Right ventricle myocardium superior (tissue), 1 donor: ENCODE measurements around the gene NUBPL. TPM values are rescaled to one million over a fixed set of nuclear protein-coding genes. Genes with fewer than 3 reads are reported as not detected.
"Not testable (repeated sequence)": the region's sequence is repeated elsewhere in the genome, so short reads cannot be mapped to it uniquely, and the experiment has no call there.

Experiments
- ATAC-seq: fragments of 200-7000 bp; cut with Tn5 transposase; one replicate; pipeline ENCODE4 v1.9.1; 2020; ENCODE audit warnings: mild to moderate bottlenecking; ENCODE audit not compliant: poor library complexity
- DNase-seq: peaks from one replicate; pipeline ENCODE4 v3.0.0-alpha.2; 2020
- intact Hi-C: fragments of 100-400 bp; cut with DNase I; formaldehyde crosslinking; loops from one replicate; pipeline ENCODE4 v1.11.2; 2022
- total RNA-seq: library from RNA; stranded (reverse); fragmentation: NEBNext Ultra II Directional; extraction: Animal tissue kit (Norgen Biotek cat#: 25700); gene quantifications from one replicate; pipeline ENCODE4 v1.2.1, GENCODE V29; 2021
- donor health status: DM: no; HTN: yes; CAD: no; lungs with severe emphysema.

The NUBPL gene
- total RNA-seq, 1 donor from 2014 or later, result 28.2 TPM

DNA sequence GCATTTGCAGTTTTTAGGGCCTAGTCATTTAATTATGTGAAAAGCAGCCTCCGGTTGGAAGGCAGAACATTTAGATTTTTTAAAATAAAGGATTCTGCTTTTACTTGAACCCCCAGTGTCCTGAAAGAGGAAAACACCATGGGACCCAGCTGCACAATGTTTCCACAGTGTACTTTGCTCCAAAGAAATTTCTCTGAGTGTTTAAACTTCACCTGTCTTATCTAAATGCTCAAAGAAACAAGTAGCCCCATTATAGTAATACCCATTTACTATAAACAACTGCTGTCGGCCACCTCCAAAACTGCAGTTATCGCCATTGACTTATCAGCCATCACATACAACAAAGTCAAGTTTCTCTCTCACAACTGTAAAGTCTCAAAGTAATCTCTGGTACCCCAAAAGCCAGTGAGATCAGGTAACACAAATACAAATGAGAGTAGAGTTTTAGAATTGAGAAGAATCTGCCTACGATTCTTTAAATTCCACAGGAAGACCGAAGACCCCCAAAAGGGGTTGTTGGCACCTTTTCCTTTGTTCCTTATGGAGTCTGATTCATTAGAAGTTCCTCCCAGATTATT, 205.2 kb downstream of the NUBPL start:
- no peak for DNase-seq
- no peak for ATAC-seq
- intact Hi-C loops, result no loop called here

GRCh38 chr14:31768355-31768754, 207.2 kb downstream of the NUBPL start:
- intact Hi-C loops, result no loop called here
- DNase-seq (no peak), ATAC-seq (no peak)

GRCh38 chr14:31770271-31770670, 209.1 kb downstream of the NUBPL start:
- intact Hi-C loops, result no loop called here
- DNase-seq, result no peak
- peak; percentile 38 for ATAC-seq

GRCh38 chr14:31774567-31774966, 213.4 kb downstream of the NUBPL start:
- ATAC-seq, result no peak
- intact Hi-C loops, result no loop called here
- DNase-seq, result no peak

DNA sequence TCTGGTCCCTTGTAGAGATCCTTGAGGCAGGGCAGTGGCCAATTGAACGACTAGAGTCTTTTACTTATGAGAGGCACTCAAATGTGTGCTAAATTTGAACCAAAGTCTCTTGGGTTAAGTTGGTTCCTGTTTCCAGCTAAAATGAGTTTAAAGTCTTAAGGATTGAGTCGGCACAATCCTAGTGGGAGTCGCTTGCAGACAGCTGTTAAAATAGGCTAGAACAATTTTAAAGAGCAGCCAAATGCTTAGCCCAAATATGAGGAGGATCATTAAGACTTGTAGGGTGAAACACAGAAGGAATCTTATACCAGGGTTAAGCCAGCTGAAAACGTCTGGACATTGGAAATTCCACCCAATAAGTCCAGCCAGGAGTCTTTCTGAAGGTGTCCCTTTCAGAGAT, 216.1 kb downstream of the NUBPL start:
- no peak for DNase-seq
- ATAC-seq, result no peak
- intact Hi-C loops, result no loop called here

GRCh38 chr14:31781578-31781977, 220.4 kb downstream of the NUBPL start:
- ATAC-seq (no peak), DNase-seq (no peak)
- intact Hi-C loops, result no loop called here

DNA sequence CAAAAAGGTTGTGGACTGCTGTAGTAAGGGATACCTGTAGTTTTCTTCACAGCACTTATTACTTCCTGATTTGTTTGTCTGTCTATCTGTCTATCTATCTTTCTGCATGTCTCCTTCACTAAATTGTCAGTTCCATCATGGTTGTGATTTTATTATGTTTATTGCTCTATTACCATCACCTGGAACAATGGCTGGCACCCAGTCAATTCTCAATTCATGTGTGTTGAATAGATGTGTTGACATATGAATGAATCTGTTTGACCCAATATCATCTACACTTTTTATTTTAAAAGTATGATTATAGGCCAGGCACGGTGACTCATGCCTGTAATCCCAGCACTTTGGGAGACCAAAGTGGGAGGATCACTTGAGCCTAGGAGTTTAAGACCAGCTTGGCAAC, 224.4 kb downstream of the NUBPL start:
- ATAC-seq, result no peak
- no peak for DNase-seq
- intact Hi-C loops, result no loop called here

- DNase-seq (no peak), ATAC-seq (no peak)
These were observed 226.2 kb downstream of the NUBPL start for GRCh38 chr14:31787377-31787776.

DNA sequence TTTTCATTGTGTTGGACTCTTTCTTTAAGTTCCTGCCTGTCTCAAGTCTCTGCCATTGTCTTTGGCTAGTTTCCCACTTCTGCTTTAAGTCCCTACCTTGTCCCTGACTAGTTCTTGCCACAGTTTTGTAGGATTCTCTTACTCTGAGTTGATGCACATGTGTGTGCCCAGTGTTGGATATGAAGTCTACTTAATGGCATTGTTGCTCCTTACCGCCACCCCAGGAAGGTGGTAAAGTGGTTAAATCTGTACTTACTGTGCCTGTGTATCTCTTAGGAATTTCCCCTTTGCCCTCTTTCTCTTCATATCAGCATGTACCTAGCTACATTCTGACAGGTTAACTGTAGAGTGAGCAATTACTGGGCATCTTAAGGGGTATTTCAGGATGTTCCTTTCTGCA, 227.1 kb downstream of the NUBPL start:
- intact Hi-C loops, result no loop called here
- DNase-seq, result no peak
- ATAC-seq, result no peak

More at GRCh38 chr14:31787377-31787776, 226.2 kb downstream of the NUBPL start:
- intact Hi-C loops, result no loop called here

DNA sequence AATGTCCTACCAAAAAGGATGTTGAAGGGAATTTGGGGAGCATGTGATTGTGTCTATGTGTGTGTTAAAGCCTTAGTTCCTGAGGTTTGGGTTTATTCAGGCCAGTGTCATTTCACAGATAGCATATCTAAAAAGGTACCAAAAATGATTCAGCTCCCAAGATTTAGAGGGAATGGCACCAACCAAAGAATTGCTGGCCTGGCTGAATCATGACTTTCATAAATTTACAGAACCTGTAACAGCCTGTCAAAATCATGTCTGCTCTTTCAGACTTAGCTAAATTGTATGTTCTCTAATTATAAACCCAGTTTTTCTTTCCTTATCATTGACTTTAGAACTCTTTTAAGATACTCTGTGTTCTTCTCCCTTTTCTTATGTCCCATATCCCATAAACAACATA, 231.5 kb downstream of the NUBPL start:
- intact Hi-C loops, result no loop called here
- ATAC-seq, result no peak
- DNase-seq, result no peak

GRCh38 chr14:31797946-31798345, 236.7 kb downstream of the NUBPL start:
- intact Hi-C loops, ATAC-seq, DNase-seq: not testable (repeated sequence)

DNA sequence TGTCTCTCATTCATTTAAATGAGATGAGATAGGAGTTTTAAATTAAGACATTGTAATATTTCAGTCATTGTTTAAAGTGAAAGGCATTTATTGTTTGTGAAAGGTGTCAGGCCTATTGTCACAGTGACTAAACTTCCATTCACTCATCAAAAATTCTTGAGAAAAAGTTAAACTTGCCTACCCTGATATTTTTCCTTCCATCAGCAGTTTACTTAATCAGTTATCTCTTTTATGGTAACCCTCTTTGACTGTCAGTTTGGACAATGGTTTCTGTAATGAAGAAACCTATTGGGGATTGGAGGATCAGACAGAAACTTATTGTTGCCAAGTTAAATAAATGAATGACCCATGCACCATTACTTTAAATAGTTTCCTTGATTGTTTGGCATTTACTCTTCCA, 241.6 kb downstream of the NUBPL start:
- intact Hi-C loops, result no loop called here
- DNase-seq, result no peak
- no peak for ATAC-seq

GRCh38 chr14:31806249-31806648, 245.0 kb downstream of the NUBPL start:
- intact Hi-C loops, result no loop called here
- ATAC-seq (no peak), DNase-seq (no peak)

GRCh38 chr14:31811693-31812628, 250.8 kb downstream of the NUBPL start:
- peak; percentile 26 for DNase-seq
- intact Hi-C loops, ATAC-seq: not testable (repeated sequence)

DNA sequence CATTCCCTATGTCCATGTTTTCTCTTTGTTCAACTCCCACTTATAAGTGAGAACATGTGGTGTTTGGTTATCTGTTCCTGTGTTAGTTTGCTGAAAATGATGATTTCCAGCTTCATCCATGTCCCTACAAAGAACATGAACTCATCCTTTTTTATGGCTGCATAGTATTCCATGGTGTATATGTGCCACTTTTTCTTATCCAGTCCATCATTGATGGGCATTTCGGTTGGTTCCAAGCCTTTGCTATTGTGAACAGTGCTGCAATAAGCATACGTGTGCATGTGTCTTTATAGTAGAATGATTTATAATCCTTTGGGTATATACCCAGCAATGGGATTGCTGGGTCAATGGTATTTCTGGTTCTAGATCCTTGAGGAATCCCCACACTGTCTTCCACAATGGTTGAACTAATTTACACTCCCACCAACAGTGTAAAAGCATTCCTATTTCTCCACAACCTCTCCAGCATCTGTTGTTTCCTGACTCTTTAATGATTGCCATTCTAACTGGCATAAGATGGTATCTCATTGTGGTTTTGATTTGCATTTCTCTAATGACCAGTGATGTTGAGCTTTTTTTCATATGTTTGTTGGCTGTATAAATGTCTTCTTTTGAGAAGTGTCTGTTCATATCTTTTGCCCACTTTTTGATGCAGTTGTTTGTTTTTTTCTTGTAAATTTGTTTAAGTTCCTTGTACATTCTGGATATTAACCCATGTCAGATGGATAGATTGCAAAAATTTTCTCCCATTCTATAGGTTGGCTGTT, 252.7 kb downstream of the NUBPL start:
- DNase-seq, ATAC-seq, intact Hi-C loops: not testable (repeated sequence)

- DNase-seq, result no peak
- intact Hi-C loops, result no loop called here
- no peak for ATAC-seq
These were observed 258.1 kb downstream of the NUBPL start for GRCh38 chr14:31819281-31819680.

- intact Hi-C loops, result no loop called here
- no peak for ATAC-seq
- DNase-seq, result no peak
These were observed 264.3 kb downstream of the NUBPL start for GRCh38 chr14:31825459-31825858.

DNA sequence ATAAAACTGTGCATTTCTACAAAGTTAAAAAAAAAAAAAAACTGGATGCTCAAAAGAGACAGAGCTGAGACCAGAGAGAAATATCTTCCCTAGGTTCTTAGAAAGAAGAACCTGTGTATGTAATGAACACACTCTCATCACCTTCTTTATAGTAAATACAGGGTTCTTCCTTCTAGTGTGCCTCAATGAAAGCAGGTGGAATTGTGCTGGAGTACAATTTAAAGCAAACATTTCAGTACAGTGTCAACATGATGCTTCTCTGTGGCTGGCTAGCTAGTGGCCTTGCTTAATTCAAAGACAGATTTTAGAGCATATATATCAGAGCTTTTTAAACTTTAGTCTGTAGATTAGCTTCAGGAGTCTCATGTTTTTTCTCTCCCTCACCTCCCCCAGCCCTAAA, 266.1 kb downstream of the NUBPL start:
- intact Hi-C loops, result no loop called here
- DNase-seq (no peak), ATAC-seq (no peak)
